Activated B cell treated with CpG ODN at 0.5 μM for 24 hours (primary cell): ENCODE results near the gene KRTAP1-1. TPM values are rescaled to one million over a fixed set of nuclear protein-coding genes. Genes with fewer than 3 reads are reported as not detected.
"Not testable (repeated sequence)": the region's sequence is repeated elsewhere in the genome, so short reads cannot be mapped to it uniquely, and the experiment has no call there.

ENCODE experiments used
- ATAC-seq: fragments of 200-7000 bp; cut with Tn5 transposase; one replicate; pipeline ENCODE4 v1.10.0; 2021; ENCODE audit warnings: low read depth, mild to moderate bottlenecking, moderate library complexity
- CTCF ChIA-PET: fragments of 350-600 bp; sonication (Branson Sonifier 250); formaldehyde crosslinking; loops from one replicate; lab custom pipeline; 2021; ENCODE audit warnings: antibody characterized with exemption; lab: Charles Lee
- POLR2A ChIA-PET: fragments of 350-600 bp; sonication (Branson Sonifier 250); formaldehyde crosslinking; loops from one replicate; lab custom pipeline; 2021; ENCODE audit warnings: antibody characterized with exemption; lab: Charles Lee
- DNase-seq: peaks from one replicate; pipeline ENCODE4 v3.0.0; 2022
- H3K27ac Mint-ChIP-seq: one replicate; pipeline ENCODE4 v1.8.0; 2020; ENCODE audit warnings: mixed read lengths
- H3K27me3 Mint-ChIP-seq: one replicate; pipeline ENCODE4 v1.8.0; 2021; ENCODE audit warnings: mixed read lengths
- H3K36me3 Mint-ChIP-seq: one replicate; pipeline ENCODE4 v1.8.0; 2021; ENCODE audit warnings: low read depth, mixed read lengths
- H3K4me1 Mint-ChIP-seq: one replicate; pipeline ENCODE4 v1.8.0; 2021; ENCODE audit warnings: mixed read lengths
- H3K4me3 Mint-ChIP-seq: one replicate; pipeline ENCODE4 v1.8.0; 2020; ENCODE audit warnings: mild to moderate bottlenecking, mixed read lengths
- H3K9me3 Mint-ChIP-seq: one replicate; pipeline ENCODE4 v1.8.0; 2020; ENCODE audit warnings: mixed read lengths
- CTCF ChIP-seq: fragments of 200-600 bp; IDR thresholded peaks from one replicate; pipeline ENCODE4 v1.8.0; 2022; ENCODE audit warnings: antibody characterized with exemption, mild to moderate bottlenecking
- intact Hi-C: fragments of 100-400 bp; cut with micrococcal nuclease; formaldehyde crosslinking; loops from one replicate; pipeline ENCODE4 v1.15.1; 2024
- total RNA-seq: library from RNA; stranded (reverse); gene quantifications from 2 replicates; pipeline ENCODE4 v1.2.3, GENCODE V29; 2022

KRTAP1-1 gene
- total RNA-seq, 1 donor from 2014 or later = not detected

- CTCF ChIA-PET = no interaction called here
- POLR2A ChIA-PET = interaction anchor here (0.5 kb wide), 1 partner anchor 193 kb away, joined by 5 read pairs; no protein-coding TSS in a partner anchor
- Mint-ChIP-seq H3K9me3 (no peaks in the 10 kb centered on the region), H3K4me3 (no peak overlapping the region), H3K27me3 (peaks cover 18% of the 10 kb centered on the region), H3K4me1 (no peaks in the 10 kb centered on the region), H3K27ac (no peak overlapping the region), H3K36me3 (no peaks in the 10 kb centered on the region)
- ATAC-seq (no peak), DNase-seq (no peak)
- intact Hi-C loops = no loop called here
- TF ChIP-seq CTCF = no peak
Observed at GRCh38 chr17:41004397-41004796, 36.9 kb downstream of the KRTAP1-1 start.

- TF ChIP-seq CTCF = no peak
- H3K27ac Mint-ChIP-seq = no peak overlapping the region
- no peak overlapping the region for H3K4me3 Mint-ChIP-seq
- no peaks in the 10 kb centered on the region for H3K9me3 Mint-ChIP-seq
- ChIA-PET CTCF (no interaction called here), POLR2A (interaction anchor here (0.5 kb wide), 1 partner anchor 194 kb away, joined by 5 read pairs; no protein-coding TSS in a partner anchor)
- no peaks in the 10 kb centered on the region for H3K36me3 Mint-ChIP-seq
- no peak for DNase-seq
- no peaks in the 10 kb centered on the region for H3K4me1 Mint-ChIP-seq
- H3K27me3 Mint-ChIP-seq = peaks cover 19% of the 10 kb centered on the region
- intact Hi-C loops = no loop called here
- no peak for ATAC-seq
Observed at GRCh38 chr17:41003926-41004325, 37.3 kb downstream of the KRTAP1-1 start.

- CTCF ChIA-PET = no interaction called here
Observed at GRCh38 chr17:41002814-41003213, 38.4 kb downstream of the KRTAP1-1 start.

GRCh38 chr17:41001795-41002194 is 39.5 kb downstream of the KRTAP1-1 start:
- H3K36me3 Mint-ChIP-seq = no peaks in the 10 kb centered on the region
- H3K27me3 Mint-ChIP-seq = peaks cover 34% of the 10 kb centered on the region

More at GRCh38 chr17:41002814-41003213, 38.4 kb downstream of the KRTAP1-1 start:
- ATAC-seq (no peak), DNase-seq (no peak)
- no peak for TF ChIP-seq CTCF
- Mint-ChIP-seq H3K9me3 (no peaks in the 10 kb centered on the region), H3K27ac (no peak overlapping the region), H3K27me3 (peaks cover 25% of the 10 kb centered on the region), H3K36me3 (no peaks in the 10 kb centered on the region), H3K4me3 (no peak overlapping the region), H3K4me1 (no peaks in the 10 kb centered on the region)
- intact Hi-C loops = no loop called here
- POLR2A ChIA-PET = no interaction called here

GRCh38 chr17:40999563-40999962 is 41.7 kb downstream of the KRTAP1-1 start, which contains the start of gene KRTAP3-2:
Gene KRTAP3-2 (minus strand): TSS chr17:40999906. CDS start chr17:40999853, 53 bp downstream.
- H3K4me3 Mint-ChIP-seq, CTCF ChIA-PET: not testable (repeated sequence)
- H3K27me3 Mint-ChIP-seq = peaks cover 34% of the 10 kb centered on the region

More at GRCh38 chr17:41001795-41002194, 39.5 kb downstream of the KRTAP1-1 start:
- TF ChIP-seq CTCF = no peak
- Mint-ChIP-seq H3K4me1 (no peaks in the 10 kb centered on the region), H3K4me3 (no peak overlapping the region), H3K27ac (no peak overlapping the region), H3K9me3 (no peaks in the 10 kb centered on the region)
- POLR2A ChIA-PET = no interaction called here
- no peak for DNase-seq
- ATAC-seq = no peak
- CTCF ChIA-PET = no interaction called here
- intact Hi-C loops = no loop called here

GRCh38 chr17:40997361-40997760 is 43.9 kb downstream of the KRTAP1-1 start:
- H3K27ac Mint-ChIP-seq = no peak overlapping the region
- DNase-seq (no peak), ATAC-seq (no peak)
- intact Hi-C loops = no loop called here
- CTCF ChIA-PET = no interaction called here
- no peak for TF ChIP-seq CTCF
- POLR2A ChIA-PET = no interaction called here
- H3K4me1 Mint-ChIP-seq = no peaks in the 10 kb centered on the region
- H3K36me3 Mint-ChIP-seq = no peaks in the 10 kb centered on the region
- no peaks in the 10 kb centered on the region for H3K9me3 Mint-ChIP-seq
- no peak overlapping the region for H3K4me3 Mint-ChIP-seq
- peaks cover 42% of the 10 kb centered on the region for H3K27me3 Mint-ChIP-seq

More at GRCh38 chr17:40999563-40999962, 41.7 kb downstream of the KRTAP1-1 start, which contains the start of gene KRTAP3-2:
- intact Hi-C loops, POLR2A ChIA-PET, H3K9me3 Mint-ChIP-seq, H3K4me1 Mint-ChIP-seq, DNase-seq, ATAC-seq, H3K36me3 Mint-ChIP-seq, H3K27ac Mint-ChIP-seq: not testable (repeated sequence)
